ENCODE results near the gene PYGB.
A peak's percentile ranks its signal among the peaks of the same experiment; 100 is the strongest.

Gene PYGB

GRCh38 chr20:25283221-25283951 lies 35.5 kb downstream of the PYGB start:
- no peak for DNase-seq

DNA sequence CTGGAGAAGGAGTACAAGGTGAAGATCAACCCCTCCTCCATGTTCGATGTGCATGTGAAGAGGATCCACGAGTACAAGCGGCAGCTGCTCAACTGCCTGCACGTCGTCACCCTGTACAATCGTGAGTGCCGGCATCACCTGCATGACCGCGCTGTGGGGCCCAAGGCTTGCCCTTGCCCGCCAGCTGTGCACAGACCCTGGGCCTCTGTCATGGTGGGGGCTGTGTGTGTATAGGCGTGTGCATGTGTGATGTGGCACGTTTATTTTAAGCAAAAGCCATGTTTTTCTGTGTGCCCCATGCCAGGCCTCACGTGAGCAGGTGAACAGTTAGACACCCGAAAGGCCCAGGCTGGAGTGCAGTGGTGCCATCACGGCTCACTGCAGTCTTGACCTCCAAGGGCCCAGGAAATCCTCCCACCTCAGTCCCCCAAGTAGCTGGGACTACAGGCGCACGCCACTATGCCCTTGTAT lies 36.3 kb downstream of the PYGB start:
- DNase-seq: no peak

DNA sequence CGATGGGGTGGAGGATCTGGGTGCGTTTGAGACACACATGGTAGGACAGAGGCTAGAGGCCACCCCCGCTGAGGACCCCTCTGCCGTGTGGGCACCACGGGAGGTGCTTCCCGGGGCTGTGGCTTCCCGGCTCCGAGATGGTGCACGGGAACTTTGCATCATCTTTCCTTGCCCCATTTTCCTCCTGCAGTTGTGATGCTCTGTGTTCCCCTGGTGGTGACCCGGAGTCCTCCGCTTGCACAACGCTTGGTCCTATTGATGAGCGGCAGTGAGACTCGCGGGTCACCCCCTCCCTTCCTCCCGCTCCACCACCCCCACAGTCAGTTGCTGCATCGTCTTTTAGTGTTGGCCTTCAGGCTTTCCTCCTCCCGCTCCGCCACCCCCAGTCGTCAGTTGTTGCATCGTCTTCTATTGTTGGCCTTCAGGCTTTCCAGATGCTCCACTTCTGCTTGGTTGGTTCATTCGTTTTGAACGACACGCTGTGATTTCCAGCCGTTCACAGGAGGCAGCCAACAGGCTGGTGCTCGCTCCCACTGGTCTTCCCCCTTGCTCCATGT lies 37.3 kb downstream of the PYGB start:
- DNase-seq: peak; percentile 31

- DNase-seq: no peak
These were observed 38.2 kb downstream of the PYGB start for GRCh38 chr20:25285856-25286798.

GRCh38 chr20:25286917-25287316 lies 39.0 kb downstream of the PYGB start:
- no peak for DNase-seq

DNA sequence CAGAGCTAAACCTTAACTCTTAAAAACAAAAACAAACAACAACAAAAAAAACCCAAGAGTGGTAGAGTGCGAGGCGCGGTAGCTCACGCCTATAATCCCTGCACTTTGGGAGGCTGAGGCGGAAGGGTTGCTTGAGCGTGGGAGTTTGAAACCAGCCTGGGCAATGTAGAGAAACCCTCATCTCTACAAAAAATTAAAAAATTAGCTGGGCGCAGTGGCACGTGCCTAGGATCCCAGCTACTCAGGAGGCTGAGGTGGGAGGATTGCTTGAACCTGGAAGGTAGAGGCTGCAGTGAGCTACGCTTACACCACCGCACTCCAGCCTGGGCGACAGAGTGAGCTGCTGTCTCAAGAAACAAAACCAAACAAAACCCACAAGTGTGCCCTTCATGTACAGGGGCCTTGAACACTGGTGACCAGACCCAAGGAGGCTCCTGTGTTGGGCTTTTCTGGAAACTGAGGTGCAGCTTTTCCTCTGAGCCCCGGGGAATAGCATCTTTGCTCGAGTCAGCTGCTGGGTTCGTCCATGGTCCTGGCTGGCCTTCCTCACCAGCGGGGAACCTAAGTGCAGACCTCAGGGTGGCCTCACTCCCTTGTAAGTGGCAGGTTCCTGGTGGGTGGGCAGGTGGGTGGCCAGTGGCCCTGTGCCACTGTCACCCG lies 39.9 kb downstream of the PYGB start:
- no peak for DNase-seq

DNA sequence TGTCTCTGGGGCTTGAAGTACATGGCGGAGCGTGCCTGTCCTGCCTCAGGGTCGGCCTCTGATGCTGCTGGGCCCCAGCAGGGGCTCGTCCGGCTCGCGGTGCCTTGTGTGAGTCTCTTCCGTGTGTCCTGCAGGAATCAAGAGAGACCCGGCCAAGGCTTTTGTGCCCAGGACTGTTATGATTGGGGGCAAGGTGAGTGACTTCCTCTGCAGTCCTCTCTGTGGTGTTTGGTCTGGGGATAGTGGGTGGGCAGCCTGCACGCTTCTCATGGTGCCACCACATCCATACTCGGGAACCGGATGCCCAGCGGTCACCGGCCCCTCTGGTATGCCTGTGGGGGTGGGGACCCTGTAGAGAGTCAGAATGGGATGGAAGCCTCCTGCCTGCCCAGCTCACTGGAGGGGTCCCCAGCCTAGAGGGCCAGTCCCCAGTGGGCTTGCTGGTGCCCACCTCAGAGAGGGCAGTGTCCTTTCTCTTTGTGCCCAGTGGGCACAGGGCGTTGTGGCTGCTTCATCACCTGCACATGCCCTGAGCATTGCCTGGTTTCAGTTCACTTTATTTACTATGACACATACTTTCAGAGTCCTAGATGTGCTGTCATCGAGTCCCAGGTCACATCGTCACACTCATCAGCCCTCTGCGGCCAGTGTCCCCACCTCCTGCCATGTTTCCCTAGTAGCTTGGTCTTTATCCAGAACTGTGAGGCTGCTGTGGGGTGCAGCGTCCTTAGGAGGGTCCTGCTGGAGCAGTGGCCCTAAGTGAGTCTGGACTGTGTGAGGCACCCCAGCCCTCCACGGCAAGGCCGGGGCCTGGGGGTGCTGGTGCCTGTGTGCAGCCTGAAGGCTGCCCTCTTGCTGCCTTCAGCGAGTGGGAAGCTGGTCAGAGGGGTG lies 40.7 kb downstream of the PYGB start:
- DNase-seq: no peak

DNA sequence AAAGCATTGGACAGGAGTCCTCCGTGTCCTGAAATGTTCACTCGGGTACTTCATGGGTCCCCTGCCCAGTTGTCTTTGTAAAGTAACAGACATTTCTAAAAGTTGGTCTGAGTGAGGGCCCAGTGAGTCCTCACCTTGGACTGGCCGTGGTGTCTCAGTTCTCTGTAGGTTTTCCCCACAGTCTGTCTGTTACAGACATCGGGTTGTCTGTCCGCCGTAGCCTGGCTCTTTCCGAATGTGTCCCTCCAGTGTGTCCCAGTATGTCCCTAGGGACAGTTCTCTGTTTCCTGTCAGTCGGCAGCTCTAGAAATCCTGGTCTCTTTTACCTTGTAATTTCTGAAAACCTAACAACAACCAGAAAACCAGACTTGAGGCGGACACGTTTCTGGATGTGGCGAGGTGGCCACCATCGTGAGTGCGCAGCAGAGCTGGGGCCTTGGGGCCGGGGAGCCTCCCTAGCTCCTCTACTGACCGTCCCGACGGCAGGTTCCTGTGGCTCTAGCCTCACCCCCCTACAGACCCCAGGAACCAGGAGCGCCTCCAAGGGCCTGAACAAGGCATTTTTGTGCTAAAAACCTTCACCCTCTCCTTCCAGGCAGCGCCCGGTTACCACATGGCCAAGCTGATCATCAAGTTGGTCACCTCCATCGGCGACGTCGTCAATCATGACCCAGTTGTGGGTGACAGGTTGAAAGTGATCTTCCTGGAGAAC lies 42.2 kb downstream of the PYGB start:
- DNase-seq: no peak

DNA sequence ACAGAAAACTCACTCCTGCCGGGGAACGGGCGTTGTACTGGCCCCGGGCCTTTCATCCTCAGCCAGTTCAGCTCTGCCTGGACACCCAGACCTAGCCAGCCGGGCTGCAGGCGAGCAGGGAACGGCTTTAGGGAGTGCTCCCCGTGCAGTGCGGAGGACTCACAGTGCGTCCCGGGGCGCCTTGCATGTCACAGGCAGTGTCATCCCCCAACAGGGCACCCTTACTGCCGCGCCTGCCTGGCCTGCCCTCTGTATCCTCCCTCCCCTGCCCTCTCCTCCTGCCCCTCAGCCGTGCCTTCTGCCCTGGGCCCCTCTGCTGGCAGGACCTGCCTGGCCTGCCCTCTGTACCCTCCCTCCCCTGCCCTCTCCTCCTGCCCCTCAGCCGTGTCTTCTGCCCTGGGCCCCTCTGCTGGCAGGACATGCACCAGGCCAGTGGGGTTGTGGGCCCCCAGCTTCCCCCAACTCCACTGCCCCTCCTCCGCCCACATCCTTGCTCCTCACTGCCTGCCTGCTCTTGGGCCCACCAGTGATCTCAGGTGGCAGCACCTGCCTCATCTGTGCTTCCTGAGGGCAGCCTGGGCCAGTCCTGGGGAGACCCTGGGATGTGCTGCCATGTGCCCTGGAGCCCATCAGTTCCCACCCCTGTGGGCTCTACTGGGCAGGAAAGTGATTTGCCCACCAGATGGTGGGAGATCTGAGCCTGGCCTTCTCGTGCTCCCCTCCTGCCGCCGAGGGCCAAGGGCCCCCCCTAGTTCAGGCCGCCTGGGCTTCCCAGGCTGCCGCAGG lies 43.0 kb downstream of the PYGB start:
- DNase-seq: no peak

DNA sequence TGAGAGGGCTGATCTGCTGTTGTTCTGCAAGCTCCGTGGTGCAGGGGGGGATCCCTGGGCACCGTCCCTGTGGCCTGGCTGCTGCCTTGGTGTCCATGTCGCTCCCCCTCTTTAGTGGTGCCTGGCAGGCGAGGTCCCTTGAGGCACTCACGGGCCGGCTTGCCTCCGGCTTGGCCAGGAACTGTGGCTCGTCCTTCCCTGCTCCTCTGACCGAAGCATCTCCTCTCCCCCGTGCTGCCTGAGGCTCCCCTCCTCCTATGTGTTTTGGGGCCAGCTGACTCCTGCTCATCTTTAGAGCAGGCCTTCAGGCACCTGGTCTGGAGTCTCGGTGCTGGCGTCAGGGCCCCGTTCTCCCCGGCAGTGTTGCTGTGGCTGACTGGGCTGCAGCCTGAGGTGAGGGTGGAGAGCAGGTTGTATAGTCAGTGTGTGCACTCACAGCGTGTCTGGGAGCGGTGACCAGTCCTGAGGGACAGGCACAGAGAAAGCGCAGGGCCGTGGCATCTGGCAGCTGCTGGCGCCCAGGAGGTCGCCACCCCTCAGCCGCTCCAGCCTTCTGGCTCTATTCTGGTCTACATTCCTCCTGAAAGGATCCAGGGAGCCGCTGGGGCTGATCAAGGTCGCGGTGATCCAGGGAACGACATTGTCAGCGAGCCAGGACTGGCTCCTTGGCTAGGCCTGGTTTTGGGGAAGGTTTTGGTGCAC lies 43.7 kb downstream of the PYGB start:
- DNase-seq: no peak

- DNase-seq: no peak
These were observed 44.4 kb downstream of the PYGB start for GRCh38 chr20:25292176-25292891.

DNA sequence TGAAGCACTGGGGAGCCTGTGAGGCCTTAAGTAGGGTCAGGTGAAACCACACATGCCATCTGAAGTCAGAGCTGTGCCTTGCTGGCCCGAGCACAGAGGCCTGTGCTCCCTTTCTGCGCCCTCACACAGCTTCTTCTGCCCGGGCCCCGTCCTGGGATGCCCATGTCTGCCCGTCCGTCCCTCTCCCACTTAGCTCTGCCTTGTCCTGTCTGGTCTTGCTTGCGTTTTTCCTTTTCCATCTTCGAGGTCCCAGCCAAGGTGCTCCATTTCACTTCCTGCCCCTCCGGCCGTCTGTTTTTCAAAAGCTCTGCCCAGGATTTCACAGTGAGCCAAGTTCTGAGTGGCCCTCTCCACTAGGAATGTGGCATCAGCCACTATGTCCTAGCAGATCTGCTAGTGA lies 45.6 kb downstream of the PYGB start:
- no peak for DNase-seq

DNA sequence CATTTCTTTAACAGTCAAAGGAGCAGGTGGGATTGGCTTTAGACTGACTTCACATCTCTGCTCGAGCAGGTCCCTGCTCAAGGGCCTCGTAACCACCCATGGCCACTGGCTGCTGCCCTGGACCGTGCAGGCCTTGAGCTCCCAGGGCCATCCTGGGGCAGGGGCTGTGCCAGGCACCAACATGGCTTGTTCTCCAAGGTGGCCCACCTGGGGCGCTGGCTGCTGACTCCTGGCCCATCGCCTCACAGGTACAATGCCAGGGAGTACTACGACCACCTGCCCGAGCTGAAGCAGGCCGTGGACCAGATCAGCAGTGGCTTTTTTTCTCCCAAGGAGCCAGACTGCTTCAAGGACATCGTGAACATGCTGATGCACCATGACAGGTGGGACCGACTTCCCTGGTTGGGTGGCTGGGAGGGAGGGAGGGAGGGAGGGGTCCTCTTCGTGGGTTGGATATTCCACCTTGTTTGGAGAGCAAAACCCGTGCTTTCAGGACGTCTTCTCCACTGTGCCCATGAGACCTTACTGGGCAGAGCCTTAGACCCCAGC lies 46.1 kb downstream of the PYGB start:
- DNase-seq: no peak

GRCh38 chr20:25294459-25295385 lies 46.8 kb downstream of the PYGB start:
- DNase-seq: peak; percentile 71

DNA sequence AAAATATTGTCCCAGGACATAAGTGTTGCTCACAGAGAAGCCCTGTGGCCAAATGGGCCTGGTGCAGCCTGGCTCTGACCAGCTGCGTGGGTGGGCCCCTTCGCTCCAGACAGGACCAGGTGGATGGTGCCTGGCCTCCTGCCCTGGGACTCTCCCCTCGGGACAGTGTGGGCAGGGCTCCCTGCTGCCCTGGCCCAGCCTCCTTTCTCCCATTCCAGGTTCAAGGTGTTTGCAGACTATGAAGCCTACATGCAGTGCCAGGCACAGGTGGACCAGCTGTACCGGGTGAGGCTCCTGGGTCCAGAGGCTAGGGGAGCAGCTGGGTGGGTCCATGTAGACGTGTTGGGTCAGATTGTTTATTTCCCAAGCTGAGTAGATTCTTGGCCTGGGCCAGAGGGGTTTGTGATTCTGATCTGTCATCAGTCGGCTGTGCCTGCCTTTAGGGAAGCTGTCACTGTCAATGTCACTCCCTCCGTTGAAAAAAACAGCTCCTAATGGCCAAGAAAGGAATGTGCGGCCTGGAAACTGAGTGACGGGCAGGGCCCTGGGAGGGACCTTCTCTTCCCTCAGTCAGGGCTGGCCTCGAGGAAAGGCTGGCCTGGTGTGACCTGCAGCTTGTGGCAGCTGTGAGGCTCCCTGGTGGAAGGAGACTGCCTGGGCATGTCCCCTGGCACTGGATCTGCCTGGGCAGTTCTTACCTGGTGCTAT lies 47.7 kb downstream of the PYGB start:
- no peak for DNase-seq

DNA sequence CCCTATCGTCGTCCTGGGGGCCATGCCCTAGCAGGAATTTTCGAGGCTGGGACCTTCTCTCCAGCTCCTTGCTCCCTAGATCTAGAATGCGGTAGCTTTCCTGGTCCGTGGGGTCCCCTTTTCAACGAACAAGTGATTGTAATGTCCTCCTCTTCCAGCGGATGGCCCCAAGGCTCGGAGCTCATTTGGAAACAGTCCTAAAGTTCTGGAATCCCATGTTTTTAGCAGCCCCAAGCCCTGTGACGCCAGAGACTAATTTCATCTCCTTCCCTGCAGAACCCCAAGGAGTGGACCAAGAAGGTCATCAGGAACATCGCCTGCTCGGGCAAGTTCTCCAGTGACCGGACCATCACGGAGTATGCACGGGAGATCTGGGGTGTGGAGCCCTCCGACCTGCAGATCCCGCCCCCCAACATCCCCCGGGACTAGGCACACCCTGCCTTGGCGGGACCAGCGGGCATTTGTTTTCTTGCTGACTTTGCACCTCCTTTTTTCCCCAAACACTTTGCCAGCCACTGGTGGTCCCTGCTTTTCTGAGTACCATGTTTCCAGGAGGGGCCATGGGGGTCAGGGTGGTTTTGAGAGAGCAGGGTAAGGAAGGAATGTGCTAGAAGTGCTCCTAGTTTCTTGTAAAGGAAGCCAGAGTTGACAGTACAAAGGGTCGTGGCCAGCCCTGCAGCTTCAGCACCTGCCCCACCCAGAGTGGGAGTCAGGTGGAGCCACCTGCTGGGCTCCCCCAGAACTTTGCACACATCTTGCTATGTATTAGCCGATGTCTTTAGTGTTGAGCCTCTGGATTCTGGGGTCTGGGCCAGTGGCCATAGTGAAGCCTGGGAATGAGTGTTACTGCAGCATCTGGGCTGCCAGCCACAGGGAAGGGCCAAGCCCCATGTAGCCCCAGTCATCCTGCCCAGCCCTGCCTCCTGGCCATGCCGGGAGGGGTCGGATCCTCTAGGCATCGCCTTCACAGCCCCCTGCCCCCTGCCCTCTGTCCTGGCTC lies 48.5 kb downstream of the PYGB start:
- peak; percentile 56 for DNase-seq
